Activated effector memory CD4-positive, alpha-beta T cell treated with anti-CD3 and anti-CD28 coated beads, Interleukin-2, amount 50 U/mL, for 16 hours (primary cell): ENCODE measurements around the gene SPEM3.

Experiments used
- DNase-seq: peaks from one replicate; pipeline ENCODE4 v3.0.0-alpha.2; 2020

The SPEM3 gene

DNA sequence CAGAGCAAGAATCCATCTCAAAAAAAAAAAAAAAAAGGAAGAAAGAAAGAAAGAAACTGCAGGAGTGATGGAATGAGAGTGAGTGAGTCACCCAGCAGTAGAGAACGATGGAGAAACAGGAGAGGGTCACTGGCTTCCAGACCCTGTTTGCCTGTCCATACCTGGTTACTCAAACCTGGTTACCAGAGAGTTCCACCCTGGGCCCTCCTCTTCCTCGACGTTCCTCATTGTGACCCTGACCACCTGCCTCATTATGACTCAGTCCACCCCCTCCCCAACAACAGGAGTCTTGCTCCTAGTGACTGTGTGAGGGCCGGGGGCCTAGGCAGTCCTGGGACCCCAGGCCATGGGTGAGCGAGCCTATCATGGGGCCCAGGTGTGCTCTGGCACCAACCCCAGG, at the start of gene SPEM3:
Gene SPEM3 (plus strand): TSS at position 301 of the 400 bp plus-strand sequence. CDS start 46 bp downstream, at position 347.
- DNase-seq, result no peak

DNA sequence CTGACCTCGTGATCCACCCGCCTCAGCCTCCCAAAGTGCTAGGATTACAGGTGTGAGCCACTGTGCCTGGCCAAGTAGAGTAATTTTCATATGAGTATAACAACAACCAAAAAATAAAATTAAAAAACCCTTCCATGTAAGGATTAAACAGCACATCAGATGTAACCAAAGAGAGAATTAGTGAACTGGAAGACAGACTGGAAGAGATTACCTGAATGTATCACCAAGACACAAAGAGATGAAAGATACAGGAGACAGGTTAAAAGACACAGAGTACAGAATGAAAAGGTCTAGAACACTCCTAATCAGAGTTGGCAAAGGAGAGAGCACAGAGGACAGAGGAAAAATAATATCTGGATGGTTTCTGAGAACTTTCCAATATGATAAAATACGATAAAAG, 49.5 kb upstream of the SPEM3 start:
- no peak for DNase-seq

DNA sequence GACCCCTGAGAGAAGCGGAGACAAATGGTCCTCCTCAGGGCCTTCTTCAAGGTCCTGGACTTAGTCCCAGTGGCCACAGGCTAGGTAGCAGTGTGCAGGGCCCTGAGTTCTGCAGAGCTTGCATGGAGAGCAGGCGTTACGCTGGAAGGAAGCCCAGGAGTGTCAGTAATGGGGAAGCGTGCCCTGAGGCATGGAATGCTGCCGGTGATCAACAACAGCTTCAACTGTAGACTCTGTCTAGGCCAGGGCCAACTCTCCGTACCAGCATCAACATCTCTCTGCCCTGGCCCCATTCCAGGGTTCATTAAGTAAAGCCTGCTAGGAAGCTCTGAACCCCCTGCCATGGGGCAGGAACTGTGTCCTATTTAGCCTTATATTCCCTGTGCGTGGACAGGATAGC, 48.3 kb upstream of the SPEM3 start:
- DNase-seq, result no peak

DNA sequence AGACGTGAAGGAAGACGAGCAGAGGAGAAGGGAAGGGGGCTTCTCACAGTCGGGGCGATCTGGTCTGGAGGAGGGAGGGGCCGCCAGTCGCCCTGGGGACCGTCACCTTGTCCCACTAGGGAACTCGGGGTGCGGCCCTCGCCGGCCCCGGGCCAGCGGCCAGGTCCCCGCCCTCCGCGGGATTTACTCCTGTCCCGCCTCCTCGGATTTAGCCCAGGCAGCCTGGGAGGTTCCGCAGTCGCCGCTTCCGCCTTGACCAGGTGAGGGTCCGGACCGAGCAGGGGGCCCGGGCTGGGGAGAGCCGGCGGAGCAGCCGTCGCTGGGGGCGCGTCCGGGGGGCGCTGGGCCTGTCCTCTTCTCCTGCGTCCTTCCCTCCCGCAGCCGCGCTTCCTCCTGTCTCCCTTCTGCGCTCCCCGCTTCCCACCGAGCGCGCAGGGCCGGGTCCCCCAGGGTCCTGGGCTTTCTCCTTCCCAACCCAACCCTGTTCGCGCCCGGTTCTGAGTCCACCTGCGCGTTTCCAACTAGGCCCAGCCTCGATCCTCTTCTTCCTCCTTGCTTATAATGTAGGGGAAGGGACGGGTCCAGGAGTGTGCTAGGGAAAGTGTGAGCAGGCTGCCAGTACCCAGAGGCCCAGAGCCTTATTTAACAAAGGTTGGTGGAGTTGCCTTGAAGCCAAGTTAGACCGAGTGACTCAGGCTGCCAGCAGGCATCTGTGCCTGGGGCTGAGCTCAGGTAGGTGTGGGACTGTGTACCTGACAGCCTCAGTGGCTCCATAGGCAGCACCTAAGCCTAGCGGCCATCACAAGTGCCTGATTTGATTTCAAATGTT, 47.6 kb upstream of the SPEM3 start, which contains the start of gene TNK1:
Gene TNK1 (plus strand): TSS at position 235 of the 829 bp plus-strand sequence. CDS start 1,838 bp downstream, outside the sequence.
- DNase-seq, result no peak

DNA sequence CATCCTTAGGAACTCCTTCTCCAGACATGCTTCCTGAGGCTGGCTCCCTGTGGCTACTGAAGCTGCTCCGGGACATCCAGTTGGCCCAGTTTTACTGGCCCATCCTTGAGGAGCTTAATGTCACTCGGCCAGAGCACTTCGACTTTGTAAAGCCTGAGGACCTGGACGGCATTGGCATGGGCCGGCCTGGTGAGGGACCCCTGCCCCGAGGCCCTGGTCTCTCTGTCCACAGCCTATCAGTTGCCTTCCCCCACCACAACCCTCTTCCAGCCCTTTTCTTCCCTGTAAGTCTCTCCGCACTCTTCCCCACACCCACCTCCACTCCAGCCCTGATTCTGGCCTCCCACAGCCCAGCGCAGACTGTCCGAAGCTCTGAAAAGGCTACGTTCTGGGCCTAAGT, 45.8 kb upstream of the SPEM3 start:
- no peak for DNase-seq

DNA sequence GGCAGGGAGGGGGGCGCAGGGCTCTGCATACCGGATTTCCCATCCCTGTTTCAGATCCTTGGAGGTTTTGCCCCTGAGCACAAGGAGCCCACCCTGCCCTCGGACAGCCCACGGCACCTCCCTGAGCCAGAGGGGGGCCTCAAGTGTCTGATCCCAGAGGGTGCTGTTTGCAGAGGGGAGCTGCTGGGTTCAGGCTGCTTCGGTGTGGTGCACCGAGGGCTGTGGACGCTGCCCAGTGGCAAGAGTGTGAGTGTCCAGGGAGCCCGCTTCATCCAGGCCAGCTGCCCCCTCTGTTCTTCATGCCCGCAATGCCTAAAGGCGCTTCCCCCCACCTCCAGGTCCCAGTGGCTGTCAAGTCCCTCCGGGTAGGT, 45.3 kb upstream of the SPEM3 start:
- no peak for DNase-seq

DNA sequence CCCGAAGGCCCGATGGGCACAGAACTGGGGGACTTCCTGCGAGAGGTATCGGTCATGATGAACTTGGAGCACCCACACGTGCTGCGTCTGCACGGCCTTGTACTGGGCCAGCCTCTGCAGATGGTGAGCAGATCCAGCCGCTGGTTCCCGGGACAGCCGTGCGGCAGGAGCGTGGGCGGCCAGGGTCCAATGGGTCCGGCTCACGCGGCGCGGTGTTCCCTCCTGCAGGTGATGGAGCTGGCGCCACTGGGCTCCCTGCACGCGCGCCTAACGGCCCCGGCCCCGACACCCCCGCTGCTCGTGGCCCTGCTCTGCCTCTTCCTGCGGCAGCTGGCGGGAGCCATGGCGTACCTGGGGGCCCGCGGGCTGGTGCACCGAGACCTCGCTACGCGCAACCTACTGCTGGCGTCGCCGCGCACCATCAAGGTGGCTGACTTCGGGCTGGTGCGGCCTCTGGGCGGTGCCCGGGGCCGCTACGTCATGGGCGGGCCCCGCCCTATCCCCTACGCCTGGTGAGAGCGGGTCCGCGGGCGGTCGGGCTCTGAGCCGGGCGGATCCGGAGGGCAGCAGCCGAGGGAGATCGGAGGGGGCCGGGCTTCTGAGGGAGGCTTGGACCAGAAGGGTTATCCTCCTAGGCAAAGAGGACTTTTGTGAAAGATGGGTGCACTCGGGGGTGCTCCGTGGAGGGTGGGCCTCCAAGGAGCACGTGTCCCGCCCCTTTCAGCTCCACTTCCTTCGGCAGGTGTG, 44.7 kb upstream of the SPEM3 start:
- DNase-seq, result peak; percentile 93

DNA sequence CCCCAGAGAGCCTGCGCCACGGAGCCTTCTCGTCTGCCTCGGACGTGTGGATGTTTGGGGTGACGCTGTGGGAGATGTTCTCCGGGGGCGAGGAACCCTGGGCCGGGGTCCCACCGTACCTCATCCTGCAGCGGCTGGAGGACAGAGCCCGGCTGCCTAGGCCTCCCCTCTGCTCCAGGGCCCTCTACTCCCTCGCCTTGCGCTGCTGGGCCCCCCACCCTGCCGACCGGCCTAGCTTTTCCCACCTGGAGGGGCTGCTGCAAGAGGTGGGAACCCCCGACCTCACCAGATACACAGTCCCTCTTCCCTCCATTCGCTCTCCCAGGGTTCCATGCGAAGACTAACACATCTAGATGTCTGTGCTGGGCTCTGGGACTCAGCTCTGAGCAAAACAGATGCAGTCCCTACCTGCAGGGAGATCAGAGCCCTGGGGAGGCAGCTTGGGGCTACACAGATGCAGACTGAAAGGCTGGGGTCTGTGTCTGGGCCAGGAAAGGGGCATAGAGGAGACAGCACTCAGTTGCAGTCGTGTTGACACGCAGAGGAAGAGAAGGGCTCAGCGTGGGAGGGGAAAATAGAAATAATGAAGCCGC, 44.1 kb upstream of the SPEM3 start:
- no peak for DNase-seq

DNA sequence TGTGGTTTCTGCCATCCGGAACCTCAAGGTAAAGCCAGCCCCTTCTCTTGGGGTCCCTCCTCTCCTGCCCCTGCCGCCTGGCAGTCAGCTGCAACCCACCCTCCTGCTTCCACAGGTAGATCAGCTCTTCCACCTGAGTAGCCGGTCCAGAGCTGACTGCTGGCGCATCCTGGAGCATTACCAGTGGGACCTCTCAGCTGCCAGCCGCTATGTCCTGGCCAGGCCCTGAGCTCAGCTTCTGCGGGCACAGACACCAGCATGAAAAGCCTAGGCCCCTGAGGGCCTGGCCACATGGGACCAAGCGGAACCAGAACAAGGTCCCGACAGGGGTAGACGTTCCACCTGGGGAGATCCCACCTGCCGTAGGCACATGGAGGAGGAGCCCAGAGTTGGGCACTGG, 39.8 kb upstream of the SPEM3 start:
- no peak for DNase-seq

DNA sequence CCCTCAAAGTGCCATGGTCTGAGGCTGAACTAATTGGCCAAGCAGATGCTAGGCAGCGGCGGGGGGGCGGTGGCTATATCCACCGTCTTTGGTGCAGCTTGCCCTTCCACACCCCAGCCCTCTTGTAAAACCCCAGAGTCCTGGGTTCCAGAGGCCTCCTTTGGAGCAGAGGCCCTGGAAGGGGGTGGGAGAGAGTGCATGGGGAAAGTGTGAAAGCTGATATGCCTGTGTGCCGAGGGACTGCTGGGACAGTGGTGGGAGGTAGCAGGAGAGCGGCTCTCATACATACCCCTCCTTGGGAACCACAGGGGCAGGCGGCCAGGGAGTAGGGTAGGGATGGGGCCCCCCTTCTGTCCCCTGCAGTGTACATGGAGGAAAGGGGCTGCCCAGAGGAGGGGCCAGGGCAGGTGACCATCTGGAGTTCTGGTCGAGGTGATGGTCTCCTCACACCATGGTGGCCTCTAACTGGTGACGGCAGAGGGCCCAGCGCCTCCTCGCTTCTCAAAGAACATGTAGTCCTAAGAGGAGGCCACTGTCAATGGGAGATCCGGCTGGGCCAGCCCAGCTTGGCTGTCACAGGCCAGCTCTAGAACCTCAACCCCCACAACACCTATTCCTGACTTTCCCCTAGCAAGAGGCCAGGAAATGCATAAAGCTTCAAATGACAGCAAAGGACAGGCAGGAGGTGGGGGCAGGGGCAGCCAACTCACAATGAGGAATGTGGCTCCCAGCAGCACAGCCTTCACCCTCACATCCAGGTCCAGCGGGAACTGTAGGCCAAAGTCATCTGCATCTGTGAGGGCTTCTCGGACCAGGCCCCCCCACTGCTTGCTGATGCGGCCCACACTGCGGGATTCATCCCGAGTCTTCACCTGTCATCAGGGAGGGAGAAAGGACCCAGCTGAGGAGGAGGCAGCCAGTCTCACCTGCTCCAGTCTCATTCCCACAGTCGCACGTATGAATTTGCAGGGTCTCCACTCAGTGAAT, 38.4 kb upstream of the SPEM3 start:
- no peak for DNase-seq

DNA sequence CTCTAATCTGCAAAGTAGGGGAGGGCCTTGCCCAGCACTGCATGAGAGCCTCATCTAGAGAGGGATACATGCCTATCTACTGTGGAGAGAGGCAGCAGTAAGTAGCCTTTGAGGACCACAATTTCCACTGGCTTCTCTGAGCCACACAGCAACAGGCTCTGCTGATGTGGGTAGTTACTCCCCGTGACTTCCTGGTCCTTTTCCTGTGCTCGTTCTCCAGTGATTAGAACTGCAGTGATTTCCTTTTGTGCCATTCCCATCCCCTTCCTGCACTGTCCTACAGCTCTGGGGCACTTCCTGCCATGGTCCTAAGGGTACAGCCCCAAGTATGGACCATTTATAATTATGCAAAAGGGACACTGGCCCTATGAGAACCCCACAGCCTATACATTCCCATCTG, 37.4 kb upstream of the SPEM3 start:
- DNase-seq, result no peak

DNA sequence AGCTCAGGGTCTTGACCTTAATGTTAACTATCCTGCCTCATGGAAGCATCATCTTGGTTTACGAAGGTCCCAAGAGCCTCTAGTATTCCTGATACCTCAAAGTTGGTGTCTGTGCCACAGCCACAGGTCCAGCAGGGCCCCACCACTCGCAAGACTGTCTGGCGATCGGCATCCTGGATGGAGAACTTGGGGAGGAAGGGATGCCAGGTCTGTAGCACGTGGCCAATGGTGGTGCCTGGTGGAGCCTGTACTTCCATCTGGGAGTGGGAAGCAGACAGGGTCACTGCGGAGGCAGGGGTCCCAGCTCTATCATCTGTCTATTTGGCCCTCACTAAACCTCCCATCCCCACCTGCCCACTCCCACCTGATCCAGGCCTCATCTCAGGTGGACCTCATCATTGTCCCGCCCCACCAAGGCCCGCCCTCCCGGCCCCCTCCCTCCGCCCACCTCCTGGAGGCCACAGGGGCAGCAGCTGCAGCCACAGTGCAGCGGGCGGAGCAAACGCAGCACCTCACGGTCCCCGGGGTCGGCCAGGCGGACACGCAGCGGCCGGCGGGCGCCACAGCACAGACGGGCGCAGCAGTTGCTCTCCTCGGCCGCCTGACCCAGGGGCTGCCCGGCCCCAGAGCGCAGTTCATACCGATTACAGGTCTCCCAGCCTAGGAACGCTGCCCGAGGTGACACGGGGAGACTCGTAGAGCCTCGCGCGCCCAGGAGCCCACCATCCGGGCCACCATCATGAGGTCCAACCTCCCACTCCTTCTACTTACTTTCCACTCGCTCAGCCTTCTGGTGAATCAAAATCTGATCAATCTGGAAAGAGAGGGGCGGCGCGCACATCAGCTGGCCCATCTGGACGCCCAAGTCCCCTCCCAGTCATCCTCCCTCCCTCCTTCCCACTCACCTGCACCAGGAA, 35.7 kb upstream of the SPEM3 start:
- DNase-seq, result no peak

DNA sequence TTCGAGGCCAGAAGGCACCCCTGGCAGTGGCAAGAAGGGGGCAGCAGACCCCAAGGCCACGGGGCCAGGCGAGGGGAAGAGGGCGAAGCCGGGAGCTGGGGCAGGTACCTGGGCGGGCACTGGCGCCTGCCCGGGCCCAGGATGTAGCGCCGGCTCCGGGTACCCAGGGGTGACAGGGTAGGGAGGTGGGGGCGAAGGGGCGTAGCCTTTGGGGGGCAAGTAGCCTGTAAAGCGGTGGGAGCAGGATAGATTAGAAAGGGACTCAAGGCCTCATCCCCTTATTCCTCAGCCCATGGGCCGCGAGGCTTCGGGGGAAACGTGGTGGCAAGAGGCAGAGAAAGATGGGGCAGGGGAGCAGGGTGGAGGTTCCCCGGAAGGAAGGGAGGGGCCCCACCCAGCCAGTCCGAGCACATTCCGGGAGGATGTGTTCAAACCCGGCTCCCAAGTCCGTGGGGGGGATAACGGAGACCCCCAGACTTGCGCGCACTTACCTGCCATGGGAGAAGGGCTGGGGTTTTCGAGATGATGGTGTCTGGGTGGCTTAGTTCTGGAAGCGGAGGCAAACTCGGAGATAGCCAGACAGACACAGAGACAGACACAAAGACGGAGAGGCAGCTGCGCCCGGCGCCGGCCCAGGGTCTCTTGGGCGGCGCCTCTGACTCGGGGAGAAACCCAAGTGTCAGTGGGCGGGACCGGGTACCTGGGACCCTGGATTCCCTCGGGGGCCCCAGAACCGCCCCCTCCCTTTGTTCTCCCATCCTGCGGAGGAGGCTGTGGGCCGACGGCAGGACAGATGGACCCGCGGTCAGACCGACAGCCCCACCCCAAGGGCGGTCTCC, 34.8 kb upstream of the SPEM3 start:
- peak; percentile 78 for DNase-seq

DNA sequence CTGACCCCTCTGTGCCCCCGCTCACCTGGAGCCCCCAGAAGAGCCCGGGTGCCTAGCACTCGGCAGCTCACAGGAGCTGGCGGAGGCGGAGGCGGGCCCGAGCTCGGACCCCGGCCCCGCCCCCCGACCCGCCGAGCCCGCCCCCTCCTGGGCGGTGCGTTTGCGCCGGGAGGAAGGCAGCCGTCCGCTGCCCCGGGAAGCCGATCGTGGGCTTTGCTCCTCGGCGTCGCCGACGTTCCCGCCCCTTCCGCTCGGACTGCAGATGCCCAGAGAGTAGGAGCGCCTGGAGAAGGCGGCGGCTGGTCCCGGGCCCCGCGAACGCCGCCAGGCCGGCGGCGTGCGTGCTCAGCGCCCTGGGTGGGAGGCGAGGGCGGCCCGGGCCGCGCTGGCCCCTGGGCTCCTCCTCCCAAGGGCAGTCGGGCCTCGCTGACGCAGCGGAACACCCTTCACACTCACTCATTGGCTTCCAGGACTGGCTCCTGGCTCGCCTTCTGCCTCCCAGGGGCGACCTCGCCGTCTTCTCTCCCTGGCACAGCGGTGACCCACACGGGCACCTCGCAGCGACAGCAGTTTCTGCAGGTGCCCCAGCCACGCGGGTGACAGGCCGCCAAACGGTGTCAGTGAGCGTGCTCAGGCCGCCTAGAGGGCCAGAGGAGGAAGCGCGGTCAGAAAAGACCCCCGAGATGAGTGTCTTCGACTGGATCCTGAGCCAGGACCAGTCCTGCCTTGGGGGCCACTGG, 34.0 kb upstream of the SPEM3 start, which contains the start of gene PLSCR3:
Gene PLSCR3 (minus strand): TSS at position 74 of the 740 bp plus-strand sequence. CDS start 415 bp downstream, outside the sequence.
- peak; percentile 94 for DNase-seq

DNA sequence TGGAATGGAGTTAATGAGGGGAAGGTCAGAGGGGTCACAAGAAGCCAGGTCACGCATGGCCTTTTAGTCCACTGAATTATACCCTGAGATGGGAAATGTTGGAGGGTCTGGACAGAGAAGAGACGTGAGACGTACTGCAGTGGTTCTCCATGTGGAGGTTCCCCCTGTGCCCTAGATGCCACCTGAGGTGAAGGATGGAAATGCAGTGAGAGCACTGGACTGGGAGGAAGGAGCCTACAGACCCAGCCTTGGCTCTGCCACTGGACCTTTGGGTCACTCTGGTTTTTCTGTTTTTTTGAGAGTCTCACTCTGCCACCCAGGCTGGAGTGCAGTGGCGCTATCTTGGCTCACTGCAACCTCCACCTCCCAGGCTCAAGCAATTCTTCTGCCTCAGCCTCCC, 32.5 kb upstream of the SPEM3 start:
- DNase-seq, result no peak

DNA sequence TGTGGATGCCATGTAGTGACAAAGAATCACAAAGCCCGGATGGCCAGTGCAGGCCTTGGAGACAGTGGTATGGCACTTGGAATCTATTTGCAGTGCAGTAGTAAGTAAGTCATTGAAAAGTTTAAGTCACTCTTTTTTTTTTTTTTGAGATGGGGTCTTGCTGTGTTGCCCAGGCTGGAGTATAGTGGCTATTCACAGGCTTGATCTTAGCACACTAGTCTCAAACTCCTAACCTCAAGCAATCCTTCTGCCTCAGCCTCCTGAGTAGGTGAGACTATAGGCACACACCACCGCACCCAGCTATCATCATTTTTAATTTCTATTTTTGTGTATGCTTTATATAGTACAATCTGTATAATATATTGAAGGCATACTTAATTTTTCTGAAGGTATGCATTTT, 30.0 kb upstream of the SPEM3 start:
- DNase-seq, result no peak

DNA sequence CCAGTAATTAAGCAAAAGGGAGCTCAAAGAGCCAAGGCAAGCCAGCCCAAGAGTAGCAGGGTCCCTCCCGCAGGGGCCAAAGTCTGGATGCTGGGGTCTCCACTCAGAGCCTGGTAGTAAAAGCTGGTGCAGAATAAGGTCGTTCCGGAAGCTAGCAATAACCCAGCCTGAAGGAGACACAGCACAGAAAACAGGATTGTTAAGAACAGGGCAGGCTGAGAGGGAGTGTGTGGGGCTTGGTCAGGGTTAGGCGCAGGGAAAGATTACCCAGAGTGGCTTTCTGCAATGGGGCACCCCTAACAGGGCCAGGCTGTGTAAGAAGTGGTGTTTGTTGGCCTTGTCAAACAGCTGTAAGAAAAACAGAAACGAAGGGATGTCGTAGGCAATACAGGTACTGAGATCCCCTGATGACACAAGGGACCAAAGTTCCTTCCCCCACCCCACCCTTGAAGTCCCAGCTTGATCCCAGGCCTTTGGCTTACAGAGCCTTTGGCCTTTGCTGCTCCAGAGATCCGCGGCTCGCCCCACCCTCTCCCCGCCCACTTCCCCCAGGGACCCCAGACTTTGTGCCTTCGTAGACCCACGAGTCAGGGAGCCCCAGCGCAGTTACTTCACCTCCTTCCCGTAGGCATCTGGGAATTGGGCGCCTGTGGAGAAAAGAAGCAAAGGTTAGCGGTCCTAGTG, 25.5 kb upstream of the SPEM3 start:
- DNase-seq, result peak; percentile 68

DNA sequence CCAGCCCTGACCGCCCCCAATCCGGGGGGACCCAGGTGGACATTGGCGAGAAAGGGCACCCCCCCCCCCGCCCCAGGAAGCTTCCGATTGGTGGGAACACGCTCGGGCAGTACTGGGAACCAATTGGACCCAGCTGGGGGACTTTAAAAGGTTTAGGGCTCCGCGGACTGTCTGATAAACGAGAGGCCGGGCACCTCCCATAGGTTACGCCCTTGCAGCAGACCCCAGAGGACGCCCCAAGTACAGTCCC, 25.0 kb upstream of the SPEM3 start:
- no peak for DNase-seq
